KG1 (cell line): ENCODE measurements around the gene SEMA5A.

Experiments used
- DNase-seq: peaks from one replicate; lab custom pipeline; 2025; lab: John Stamatoyannopoulos, UW

The SEMA5A gene

DNA sequence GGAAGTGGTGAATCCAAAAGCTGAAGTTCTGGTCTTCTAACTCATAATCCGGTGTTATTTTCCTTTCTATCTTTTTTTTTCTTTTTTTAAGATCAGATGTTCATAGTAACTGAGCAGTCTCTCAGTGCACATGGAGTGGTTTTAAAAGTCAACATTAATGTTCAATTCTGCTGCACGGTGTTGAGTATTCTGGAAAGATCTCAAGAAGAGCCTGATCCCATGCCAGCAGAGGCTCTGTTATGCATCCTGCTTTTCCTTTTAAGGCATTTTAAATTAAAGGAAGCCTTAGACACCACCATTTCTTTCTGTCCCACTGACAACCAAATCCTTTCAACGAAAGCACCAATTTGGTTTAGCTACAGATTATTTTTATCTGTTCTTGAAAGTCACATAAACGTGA lies 33.4 kb downstream of the SEMA5A start:
- DNase-seq, result no peak

DNA sequence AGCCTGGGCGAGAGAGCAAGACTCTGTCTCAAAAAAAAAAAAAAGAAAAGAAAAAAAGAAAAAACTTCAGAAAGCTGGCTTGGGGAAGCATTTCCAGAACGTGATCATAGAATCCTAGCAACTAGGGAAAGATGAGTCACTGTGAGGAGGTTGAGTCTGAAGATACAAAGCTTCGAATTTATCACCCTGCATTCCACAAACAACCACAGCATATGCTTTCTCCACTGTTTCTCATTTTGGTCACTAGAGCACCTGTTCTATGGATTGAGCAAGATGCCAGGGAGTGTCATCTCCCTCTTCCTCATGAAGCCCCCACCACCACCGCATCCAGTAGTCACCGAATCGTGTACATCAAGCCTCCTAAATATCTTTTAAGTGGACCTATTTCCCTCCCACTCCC lies 37.9 kb downstream of the SEMA5A start:
- no peak for DNase-seq

DNA sequence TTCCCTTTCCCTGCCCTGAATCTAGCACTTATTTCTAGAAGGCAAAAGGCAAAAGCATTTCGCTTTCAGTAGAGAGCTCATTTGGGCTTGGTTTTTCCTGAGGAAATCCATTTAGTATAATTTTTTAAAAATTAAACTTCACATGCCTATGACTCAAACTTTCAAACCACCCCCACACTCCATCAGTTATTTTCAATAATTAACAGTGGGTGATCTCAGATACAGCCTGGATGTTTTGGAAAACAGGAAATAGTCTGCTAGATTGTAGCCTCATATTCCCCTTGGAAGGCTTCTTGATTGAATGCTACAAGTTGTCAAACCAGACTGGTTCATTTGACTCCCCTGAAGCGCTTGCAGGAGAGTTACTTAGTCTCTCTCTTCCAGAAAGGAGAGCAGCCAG lies 40.6 kb downstream of the SEMA5A start:
- no peak for DNase-seq

DNA sequence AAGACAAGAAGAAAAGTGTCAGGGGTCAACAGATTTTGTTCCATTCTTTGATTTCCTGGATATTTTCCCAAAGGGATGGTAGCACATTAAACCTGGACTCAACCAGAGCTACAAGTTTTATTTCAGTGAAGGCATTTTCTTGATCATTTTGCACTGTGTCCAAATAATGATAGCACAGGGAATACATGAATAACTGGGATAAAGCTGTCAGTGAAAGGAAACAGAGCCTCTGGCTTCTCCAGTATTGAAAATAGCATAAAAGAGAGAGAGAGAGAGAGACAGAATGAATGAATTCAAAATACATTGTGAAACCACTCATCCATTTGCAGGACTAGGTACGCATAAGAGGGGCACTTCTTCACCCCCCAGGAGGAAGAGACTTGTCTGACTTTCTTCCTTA lies 43.0 kb downstream of the SEMA5A start:
- no peak for DNase-seq

DNA sequence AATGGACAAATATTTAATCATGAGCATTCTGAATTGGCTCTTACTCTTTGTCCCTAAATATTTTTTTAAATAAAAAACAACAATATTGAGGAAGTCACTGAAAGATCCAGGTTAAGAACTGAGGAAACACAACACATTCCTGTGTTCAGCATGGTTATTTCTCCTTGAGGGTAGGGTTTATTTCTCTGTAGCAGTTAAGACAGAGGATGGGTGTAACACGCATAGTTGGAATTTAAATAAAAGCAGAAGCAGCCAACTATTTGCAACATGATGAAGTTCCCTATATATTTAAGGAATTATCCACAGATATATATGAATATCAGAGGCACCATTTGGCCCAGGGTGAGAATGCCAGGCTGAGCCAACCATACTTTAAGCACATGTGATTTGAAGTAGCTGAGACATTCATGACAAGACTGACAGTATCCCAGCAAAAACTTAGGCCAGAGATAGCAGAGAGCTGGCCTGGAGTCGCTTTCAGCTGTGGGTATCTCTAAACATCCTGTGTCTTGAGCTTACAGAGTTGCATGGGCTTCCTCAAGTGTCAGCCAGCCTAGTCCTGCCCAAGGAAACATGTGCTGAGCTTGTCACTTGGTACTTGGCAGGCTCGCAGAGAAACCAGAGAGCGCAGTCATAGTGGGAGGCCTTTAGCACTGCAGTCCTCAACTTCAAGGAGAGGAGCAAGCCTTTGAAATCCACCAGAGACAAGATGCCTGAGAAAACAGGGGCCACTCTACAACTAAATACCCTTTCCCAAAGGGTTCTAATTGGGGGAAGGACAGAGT lies 43.6 kb downstream of the SEMA5A start:
- no peak for DNase-seq

DNA sequence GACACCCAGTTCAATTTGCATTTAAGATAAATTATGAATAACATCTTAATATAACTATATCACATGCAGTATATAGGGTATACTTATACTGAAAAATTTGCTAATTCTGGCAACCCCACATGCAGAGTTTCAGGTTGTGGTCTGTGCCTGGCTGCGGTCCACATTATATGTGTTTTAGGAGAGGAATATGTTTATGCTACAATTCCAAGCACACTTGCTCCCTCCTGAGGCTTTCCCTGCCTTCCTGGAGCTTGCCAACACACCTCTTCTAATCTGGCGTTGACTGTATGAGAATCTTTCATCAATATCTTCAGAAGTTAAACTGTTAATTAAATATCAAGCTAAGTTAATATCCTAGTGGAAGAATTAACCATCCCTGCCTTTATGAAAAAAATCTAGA lies 45.2 kb downstream of the SEMA5A start:
- DNase-seq, result no peak

DNA sequence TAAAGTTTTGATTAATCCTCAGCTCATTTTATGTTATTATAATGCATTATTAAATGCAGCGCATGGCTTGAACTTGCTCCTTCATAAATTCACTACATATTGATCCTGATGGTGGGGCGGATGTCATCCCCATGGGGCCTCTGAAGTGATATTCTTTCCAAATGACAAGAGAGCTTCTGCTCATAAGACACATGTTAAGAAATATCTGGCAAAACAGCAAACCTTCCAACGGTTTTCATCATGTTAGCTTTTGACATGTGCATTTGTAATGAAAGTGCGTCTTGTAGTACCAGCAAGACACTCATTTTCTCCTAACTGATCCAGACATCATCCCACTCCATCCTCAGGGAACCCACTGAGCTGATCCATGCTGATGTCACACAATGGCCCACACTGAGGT lies 45.7 kb downstream of the SEMA5A start:
- no peak for DNase-seq

DNA sequence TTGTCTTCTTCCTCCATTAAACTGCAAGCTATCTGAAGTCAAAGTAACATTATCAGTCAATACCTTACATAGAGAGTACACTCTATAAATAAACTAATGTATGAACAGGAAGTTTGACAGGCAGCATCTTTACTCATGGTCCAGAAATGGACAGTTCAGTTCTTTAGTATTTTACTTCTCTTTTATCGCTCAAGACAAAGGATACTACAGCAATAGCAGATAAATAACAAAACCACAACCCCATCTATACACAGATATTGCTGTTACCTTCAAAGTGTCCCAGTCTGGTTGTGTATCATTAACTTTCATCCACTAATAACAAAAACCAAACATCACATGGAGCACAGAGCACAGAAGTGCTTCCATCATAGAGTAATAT lies 46.4 kb downstream of the SEMA5A start:
- no peak for DNase-seq

DNA sequence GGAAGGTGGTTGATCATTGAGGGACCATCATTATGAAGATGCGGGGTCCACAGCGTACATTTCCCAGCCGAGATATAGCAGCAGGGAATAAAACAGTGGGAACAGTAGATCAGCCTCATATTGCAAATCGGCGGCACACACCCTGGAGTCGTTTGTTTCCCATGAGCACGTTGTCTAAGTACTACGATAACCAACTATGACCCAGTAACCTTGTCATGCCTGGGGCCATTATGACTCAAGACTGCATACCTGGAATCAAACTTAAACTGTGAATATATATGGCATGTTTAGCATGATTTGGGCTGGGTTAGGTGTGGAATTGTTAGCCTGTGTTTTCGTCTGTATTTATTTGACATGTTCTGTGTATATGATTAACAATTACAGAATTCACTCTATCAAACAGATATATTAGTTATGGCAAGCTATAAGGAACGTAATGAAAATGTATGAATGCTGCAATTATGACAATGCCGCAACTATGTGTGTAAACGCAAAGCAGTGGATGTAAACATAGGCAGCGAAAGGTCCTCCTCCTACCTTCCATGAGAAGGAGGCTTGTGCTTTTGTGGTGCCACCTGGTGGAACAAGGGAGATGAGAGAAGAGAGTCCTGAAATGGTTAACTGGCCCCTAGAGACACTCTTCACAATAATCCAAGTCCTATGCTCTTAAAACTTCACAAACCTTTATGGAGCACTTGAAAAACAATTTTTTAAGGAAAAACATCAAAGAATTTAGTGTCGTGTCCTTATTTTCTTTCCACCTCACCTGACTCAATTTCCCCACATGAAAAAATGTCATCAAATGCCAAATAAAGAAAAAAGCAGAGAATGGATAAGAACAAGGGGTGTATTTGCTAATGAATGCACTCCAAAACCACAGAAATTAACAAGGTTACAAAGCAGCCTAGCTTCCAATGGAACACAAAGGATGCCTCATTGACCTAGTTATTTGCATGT lies 47.1 kb downstream of the SEMA5A start:
- DNase-seq, result no peak

DNA sequence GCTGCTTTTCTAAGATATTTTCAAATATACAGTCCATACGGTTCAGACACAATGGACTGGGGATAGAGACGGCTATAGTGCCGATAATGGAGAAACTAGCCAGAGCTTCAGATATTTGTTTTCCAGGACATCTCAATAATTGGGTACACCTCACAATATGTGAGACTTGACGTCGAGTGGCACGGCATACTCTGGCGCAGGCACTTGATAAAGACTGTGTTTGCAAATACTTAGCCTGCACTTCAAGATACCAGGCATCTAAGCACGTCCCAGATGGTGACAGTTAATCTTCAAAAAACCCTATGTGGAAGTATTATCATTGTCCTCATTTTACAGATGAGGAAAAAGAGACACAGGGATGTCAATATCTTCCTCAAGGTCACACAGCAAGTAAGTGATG lies 48.5 kb downstream of the SEMA5A start:
- no peak for DNase-seq

DNA sequence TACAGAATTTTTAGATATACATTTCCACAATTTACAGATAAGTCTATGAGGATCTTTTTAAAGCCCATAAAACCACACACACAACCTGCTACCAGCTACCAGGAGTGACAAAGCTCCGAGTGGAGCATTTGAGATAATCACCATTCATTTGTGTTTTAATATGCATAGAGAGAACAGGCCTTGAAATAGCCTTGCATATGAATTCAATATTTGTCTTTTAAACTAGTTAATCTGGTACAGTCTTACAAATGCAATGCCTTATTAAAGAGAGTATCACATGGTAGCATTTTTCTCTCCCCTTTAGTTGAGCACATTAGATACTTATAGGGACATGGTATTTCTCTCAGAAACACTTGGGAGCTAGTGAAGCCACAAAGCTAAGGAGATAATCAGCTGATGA lies 49.1 kb downstream of the SEMA5A start:
- DNase-seq, result no peak

DNA sequence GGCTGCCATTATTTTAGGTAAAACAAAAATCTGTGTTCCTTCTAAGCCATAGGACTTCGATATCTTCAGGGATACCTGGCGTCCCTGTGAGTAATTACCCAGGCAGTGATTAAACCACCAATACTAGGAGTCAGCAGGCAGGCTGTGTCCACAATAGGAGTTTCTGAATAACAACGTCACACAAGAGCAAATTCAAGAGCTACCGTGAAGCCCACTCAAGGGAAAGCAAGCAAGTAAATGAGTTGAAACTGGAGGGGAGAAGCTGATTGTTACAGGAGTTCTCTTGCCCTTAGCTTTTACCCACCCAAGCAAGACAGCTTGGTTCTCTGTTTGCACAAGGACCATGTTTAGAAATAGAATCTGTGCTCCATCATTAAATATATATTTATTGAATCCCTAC lies 50.8 kb downstream of the SEMA5A start:
- DNase-seq, result no peak

DNA sequence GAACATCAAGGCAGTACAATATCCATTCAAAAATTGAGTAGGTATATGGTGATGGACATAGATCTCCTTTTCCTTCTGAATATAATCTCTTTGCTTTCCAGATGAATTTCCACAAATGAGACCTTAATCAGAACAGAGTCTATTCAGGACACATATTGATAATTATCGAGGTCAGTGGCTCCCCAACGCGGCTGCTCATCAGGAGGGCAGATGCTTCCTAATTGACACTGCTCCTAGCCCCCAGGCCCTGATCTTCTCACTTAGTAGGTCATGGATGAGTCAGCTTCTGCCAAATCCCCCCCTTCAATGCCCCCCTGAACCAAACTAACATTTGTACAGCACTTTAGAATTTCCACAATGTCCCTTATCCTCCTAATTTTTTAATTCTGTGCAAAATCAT lies 51.6 kb downstream of the SEMA5A start:
- DNase-seq, result no peak

DNA sequence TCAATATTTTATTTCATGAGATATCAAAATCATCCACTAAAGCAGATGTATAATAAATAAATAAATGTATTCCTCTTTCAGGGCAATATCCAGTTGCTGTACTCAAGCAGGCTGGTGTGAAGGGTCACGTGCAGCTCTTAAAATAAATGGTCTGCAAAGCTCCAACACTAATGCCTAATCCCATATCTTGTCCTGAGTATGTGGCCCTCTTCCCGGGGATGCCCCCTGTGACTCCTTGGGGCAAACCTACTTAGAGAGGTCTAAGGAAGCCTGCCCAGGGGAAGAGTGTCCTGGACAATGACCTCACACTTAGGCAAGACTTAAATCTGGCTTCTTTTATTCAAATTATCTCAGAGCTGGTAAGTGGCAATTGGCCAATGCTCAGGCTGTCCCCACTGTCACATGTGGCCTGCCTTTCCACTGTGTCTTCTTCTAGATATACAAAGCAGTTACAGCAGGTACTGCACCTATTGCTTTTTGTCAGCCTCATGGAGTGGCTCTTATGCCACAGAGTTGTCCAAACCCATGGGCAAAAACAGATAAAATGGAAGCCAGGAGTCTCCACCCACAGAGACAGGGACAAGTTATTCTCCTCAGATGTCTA lies 55.3 kb downstream of the SEMA5A start:
- no peak for DNase-seq

DNA sequence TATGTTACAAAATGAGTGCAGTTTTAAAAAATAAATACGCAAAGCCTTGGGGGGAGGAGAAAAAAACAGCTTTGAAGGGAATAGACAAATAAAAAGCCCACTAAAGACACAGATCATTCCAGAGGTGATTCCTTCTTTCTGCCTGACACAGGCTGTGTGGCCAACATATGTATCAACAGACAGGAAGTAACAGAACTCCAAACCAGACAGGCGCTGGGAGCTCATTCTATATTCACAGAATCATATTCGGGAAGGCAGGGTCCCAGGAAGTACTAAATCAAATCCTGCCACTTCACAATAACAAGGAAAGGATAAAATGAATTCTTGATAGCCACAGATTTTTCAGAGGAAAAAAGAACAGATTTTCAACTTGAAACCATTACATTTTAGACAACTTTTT lies 62.1 kb downstream of the SEMA5A start:
- DNase-seq, result no peak

DNA sequence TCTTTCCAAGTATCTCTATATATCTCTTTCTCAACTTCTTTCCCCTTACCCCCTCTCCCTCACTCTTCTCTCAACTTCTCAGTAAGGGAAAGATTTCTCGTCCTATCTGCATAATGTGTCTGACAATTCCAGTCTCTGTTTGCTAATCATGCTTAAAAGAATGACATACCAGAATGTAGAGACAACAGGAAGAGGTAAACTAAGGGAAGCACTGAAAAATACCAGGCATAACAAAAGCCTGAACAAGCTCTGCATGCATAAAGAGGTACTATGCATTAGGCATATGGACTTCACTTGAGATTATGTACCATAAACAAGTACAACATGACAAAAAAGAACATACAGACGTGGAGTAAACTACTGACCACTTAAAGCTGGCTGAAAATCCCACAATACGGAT lies 62.6 kb downstream of the SEMA5A start:
- no peak for DNase-seq

DNA sequence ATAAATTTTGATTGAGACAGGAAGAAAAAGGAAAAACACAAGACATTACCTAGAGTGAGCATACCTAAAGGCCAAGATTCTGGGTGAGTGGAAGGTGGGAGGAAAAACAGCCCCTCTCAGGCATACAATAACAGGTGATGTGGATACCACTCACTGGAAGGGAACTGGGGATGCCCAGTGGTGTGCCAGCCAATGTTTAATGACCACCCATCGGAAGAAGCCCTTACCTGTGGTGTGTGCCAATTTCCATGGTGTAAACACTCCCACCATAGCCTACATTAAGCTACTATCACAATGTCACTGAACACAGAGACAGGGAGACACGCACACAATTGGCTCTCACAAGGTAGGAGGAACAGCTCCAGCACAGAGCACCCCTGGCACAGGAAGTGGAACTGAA lies 63.5 kb downstream of the SEMA5A start:
- no peak for DNase-seq

DNA sequence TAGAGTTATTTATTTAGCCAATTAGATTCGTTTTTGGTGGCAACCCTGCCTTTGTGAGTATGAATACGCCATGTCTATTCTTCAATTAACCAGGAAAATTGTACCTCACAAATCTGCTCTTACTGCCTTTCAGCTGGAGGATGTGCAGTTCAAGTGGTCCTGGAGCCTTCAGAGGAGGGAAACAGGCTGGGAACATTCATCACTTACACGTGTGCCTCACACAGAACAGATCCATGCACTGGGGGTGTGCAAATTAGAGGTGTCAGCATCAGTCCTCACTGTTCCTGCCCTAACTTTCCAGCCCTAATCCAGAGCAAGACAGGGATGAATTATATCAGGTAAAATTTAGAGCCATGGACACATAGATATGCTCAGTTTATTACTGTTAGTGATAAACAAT lies 65.4 kb downstream of the SEMA5A start:
- no peak for DNase-seq

DNA sequence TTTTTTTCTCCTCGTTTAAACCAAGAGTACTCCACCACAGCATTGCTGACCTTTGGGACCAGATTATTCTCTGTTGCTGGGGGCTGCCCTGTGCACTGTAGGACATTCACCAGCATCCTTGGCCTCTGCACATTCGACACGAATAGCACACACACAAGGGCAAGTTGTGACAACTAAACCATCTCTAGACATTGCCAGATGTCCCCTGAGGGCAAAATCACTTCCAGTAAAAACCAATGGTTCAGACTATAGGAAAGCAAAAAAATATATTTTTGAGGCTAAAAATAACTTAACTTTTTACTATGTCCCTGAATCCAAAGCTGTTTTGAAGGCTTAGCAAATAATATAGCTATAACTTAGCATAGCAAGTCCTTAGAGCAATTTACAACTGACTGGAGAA lies 65.9 kb downstream of the SEMA5A start:
- DNase-seq, result no peak

DNA sequence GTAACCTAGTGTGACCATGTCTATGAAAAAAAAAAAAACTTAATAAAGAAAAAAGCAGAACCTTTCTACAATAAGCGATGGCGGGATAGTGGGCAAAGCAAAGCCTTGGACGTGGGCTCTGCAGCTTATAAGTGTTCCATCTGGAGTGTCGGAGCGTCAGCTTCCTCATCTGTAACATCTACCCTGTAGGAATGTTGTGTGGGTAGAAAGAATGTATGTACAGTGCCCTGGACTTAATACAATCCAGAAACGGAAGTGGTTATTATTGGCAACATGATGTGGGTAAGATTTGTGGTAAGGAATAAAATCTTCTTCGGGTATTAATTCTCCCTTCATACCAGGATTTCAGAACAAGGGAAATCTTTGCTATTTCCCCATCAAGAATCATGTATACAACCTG lies 66.5 kb downstream of the SEMA5A start:
- DNase-seq, result no peak

DNA sequence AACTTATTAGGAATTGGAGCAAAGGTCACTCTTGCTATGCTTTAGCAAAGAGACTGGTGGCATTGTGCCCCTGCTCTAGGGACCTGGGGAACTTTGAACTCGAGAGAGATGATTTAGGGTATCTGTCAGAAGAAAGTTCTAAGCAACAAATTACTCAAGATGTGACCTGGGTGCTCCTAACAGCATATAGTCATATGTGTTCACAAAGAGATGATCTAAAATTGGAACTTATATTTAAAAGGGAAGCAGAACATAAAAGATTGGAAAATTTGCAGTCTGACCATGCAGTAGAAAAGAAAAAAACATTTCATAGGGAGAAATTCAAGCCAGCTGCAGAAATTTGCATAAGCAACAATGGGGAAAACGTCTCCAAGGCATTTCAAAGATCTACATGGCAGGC lies 68.3 kb downstream of the SEMA5A start:
- DNase-seq, result no peak

DNA sequence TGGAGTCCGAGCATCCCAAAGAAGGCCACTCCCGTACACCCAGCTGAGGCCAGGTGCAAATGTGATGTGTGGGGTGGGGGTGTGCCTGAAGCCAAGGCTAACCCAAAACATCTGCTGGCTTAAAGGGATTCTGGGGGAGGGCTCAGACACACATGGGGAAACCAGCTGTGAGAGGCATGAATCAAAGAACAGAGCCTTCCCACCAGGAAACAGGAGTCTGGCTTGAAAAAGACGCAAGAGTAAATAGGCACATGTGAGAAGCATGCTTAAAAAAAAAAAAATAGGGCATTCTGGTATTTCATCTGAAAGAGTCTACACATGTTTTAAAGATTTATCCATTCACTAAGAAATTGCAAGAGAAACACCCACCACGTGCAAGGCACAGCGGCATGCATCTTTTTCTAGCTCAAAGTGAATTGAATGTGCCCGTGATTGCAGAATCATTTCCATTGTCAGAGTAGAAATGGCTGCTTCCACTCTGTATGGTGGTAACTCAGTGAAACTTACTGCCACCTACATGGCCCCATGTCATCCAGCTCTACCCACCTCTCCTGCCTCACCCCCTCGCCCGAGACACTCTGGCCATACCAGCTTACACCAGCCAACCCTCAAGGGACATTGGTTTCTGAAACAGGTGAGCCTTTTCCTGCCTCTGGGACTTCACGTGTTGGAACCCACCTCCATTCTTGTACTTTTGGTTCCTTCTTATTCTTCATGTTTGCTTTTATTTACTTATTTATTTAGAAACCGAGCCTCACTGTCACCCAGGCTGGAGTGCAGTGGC lies 71.5 kb downstream of the SEMA5A start:
- no peak for DNase-seq
